Activated CD4-positive, alpha-beta memory T cell treated with anti-CD3 and anti-CD28 coated beads for 36 hours (primary cell): ENCODE data around the gene CD320. TPM values are rescaled to one million over a fixed set of nuclear protein-coding genes. Genes with fewer than 3 reads are reported as not detected.
"Not testable (repeated sequence)": the region's sequence is repeated elsewhere in the genome, so short reads cannot be mapped to it uniquely, and the experiment has no call there.

ENCODE experiments used
- CTCF ChIA-PET: fragments of 350-600 bp; sonication (Branson Sonifier 250); formaldehyde crosslinking; loops from one replicate; lab custom pipeline; 2021; ENCODE audit warnings: antibody characterized with exemption, inconsistent platforms; lab: Charles Lee
- POLR2A ChIA-PET: fragments of 350-600 bp; sonication (Branson Sonifier 250); formaldehyde crosslinking; loops from one replicate; lab custom pipeline; 2021; ENCODE audit warnings: antibody characterized with exemption; lab: Charles Lee
- DNase-seq: peaks from one replicate; pipeline ENCODE4 v3.0.0-alpha.2; 2020
- H3K27ac Mint-ChIP-seq: one replicate; pipeline ENCODE4 v1.8.0; 2021; ENCODE audit warnings: mixed read lengths
- H3K27me3 Mint-ChIP-seq: one replicate; pipeline ENCODE4 v1.8.0; 2021; ENCODE audit warnings: mixed read lengths
- H3K36me3 Mint-ChIP-seq: one replicate; pipeline ENCODE4 v1.8.0; 2021; ENCODE audit warnings: mixed read lengths
- H3K4me1 Mint-ChIP-seq: one replicate; pipeline ENCODE4 v1.8.0; 2021; ENCODE audit warnings: low read depth, mixed read lengths
- H3K4me3 Mint-ChIP-seq: one replicate; pipeline ENCODE4 v1.8.0; 2021; ENCODE audit warnings: mild to moderate bottlenecking, mixed read lengths
- H3K9me3 Mint-ChIP-seq: one replicate; pipeline ENCODE4 v1.8.0; 2021; ENCODE audit warnings: mixed read lengths
- intact Hi-C: fragments of 100-400 bp; cut with micrococcal nuclease; formaldehyde crosslinking; loops from one replicate; pipeline ENCODE4 v1.15.1; 2023
- total RNA-seq, 2 experiments: library from RNA; stranded (reverse); gene quantifications; one replicate each; pipeline ENCODE4 v1.2.3, GENCODE V29; 2021

Gene CD320
- total RNA-seq, 2 experiments from 2014 or later: 44.9 to 45.4 TPM

GRCh38 chr19:8305798-8306197, 2.4 kb downstream of the CD320 start:
- peaks cover 31% of the 10 kb centered on the region for H3K4me1 Mint-ChIP-seq
- POLR2A ChIA-PET: no interaction called here
- no peak for DNase-seq
- no peak overlapping the region for H3K4me3 Mint-ChIP-seq
- H3K9me3 Mint-ChIP-seq: no peaks in the 10 kb centered on the region
- peaks cover 7% of the 10 kb centered on the region for H3K36me3 Mint-ChIP-seq
- H3K27ac Mint-ChIP-seq: peak overlapping the region; percentile 14
- CTCF ChIA-PET: interaction anchor here (1.5 kb wide), 1 partner anchor 37 kb away, joined by 4 read pairs; no protein-coding TSS in a partner anchor
- H3K27me3 Mint-ChIP-seq: no peaks in the 10 kb centered on the region
- intact Hi-C loops: loop anchor here (5.0 kb wide), 1 partner anchor 1802 kb away; the partner anchor contains the start of gene PPAN

GRCh38 chr19:8304841-8305621, 3.1 kb downstream of the CD320 start:
- ChIA-PET POLR2A (no interaction called here), CTCF (no interaction called here)
- peak; percentile 34 for DNase-seq
- Mint-ChIP-seq H3K27ac (no peak overlapping the region), H3K9me3 (no peaks in the 10 kb centered on the region), H3K36me3 (peaks cover 6% of the 10 kb centered on the region), H3K4me3 (no peak overlapping the region), H3K4me1 (peaks cover 31% of the 10 kb centered on the region), H3K27me3 (no peaks in the 10 kb centered on the region)
- intact Hi-C loops: loop anchor here (5.0 kb wide), 1 partner anchor 1802 kb away; the partner anchor contains the start of gene PPAN

DNA sequence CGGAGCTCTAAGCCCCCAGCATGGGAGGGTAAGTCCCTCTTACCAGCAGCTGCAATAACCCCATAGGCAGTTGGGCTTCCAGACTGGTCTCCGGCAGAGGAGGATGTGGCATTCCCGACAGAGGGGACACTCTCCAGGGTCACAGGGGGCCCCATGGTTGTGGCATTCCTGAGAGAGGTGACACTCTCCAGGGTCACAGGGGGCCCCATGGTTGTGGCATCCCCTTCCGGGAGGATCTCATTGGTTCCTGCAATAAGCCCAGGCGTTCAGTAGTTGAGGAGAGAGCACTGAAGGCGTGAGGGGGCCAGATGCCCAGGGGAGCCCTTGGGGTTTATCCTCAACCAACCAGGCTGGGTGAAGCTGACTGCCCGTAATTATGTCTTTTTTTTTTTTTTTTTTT, 5.4 kb downstream of the CD320 start:
- H3K36me3 Mint-ChIP-seq: peaks cover 5% of the 10 kb centered on the region
- no peaks in the 10 kb centered on the region for H3K9me3 Mint-ChIP-seq
- H3K27me3 Mint-ChIP-seq: no peaks in the 10 kb centered on the region
- ChIA-PET CTCF (interaction anchor here (0.6 to 0.7 kb wide), 2 partner anchors 104 to 144 kb away, joined by 3 read pairs; no protein-coding TSS in a partner anchor), POLR2A (no interaction called here)
- H3K4me3 Mint-ChIP-seq: no peak overlapping the region
- intact Hi-C loops: no loop called here
- H3K27ac Mint-ChIP-seq: no peak overlapping the region
- H3K4me1 Mint-ChIP-seq: peaks cover 19% of the 10 kb centered on the region
- DNase-seq: no peak

GRCh38 chr19:8302357-8302691, 5.8 kb downstream of the CD320 start:
- ChIA-PET POLR2A (no interaction called here), CTCF (interaction anchor here (0.7 kb wide), 1 partner anchor 144 kb away, joined by 3 read pairs; no protein-coding TSS in a partner anchor)
- intact Hi-C loops: no loop called here
- H3K27me3 Mint-ChIP-seq: no peaks in the 10 kb centered on the region
- peaks cover 15% of the 10 kb centered on the region for H3K4me1 Mint-ChIP-seq
- H3K9me3 Mint-ChIP-seq: no peaks in the 10 kb centered on the region
- H3K36me3 Mint-ChIP-seq: peaks cover 4% of the 10 kb centered on the region
- DNase-seq: no peak
- H3K4me3 Mint-ChIP-seq: no peak overlapping the region
- H3K27ac Mint-ChIP-seq: no peak overlapping the region

DNA sequence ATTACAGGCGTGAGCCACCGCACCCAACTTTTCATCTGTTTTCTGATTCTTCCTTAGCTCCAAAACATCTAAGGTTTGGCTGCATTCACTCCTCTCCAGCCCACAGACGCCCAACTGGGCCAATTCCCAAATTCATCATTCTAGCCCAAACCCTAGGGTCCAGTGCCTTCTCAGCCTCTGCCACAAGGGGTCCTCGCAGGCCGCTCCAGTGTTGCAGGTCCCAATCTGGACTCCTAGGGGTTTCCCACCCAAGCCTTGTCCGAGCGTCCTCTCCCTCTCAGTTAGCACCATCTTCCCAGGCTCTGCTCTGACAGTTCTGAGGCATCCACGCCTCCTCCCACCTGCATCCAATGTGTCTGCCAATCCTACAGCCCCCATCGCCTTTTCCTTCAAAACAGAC, 16.8 kb downstream of the CD320 start:
- DNase-seq, H3K9me3 Mint-ChIP-seq, CTCF ChIA-PET, H3K27ac Mint-ChIP-seq, H3K27me3 Mint-ChIP-seq, H3K4me1 Mint-ChIP-seq, H3K4me3 Mint-ChIP-seq, POLR2A ChIA-PET, intact Hi-C loops, H3K36me3 Mint-ChIP-seq: not testable (repeated sequence)

- H3K4me1 Mint-ChIP-seq, POLR2A ChIA-PET, H3K27ac Mint-ChIP-seq, CTCF ChIA-PET, DNase-seq, H3K4me3 Mint-ChIP-seq, H3K27me3 Mint-ChIP-seq, intact Hi-C loops, H3K36me3 Mint-ChIP-seq, H3K9me3 Mint-ChIP-seq: not testable (repeated sequence)
Observed at GRCh38 chr19:8276508-8276907, 31.6 kb downstream of the CD320 start.

DNA sequence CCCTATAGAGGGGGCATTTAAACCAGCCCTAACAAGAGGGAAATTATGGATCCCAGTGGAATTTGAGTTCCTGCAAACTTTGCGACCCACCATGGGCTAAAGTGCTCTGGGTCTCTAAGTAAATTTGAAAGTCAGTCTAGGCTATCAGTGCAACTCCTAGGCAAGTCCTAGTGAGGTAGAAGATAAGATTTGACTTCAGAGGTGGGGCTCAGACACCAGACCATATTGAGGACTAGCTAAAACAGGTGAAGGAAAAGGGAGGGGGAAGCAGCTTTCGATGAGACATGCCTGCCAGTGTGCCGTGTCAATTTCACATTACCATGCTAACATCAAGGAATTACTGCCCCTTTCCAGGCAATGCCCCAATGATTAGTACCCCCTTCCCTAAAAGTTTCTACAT, 38.4 kb downstream of the CD320 start:
- DNase-seq: no peak
- H3K4me1 Mint-ChIP-seq: peaks cover 14% of the 10 kb centered on the region
- CTCF ChIA-PET: interaction anchor here (0.6 to 1.1 kb wide), 3 partner anchors 36 to 120 kb away, joined by 3 to 4 read pairs (median 3); partner anchors contain the start of gene RAB11B
- peak overlapping the region; percentile 76 for H3K4me3 Mint-ChIP-seq
- intact Hi-C loops: loop anchor here (5.0 kb wide), 1 partner anchor 112 kb away; no protein-coding TSS in a partner anchor
- POLR2A ChIA-PET: no interaction called here
- no peaks in the 10 kb centered on the region for H3K36me3 Mint-ChIP-seq
- peak overlapping the region; percentile 86 for H3K27ac Mint-ChIP-seq
- no peaks in the 10 kb centered on the region for H3K9me3 Mint-ChIP-seq
- no peaks in the 10 kb centered on the region for H3K27me3 Mint-ChIP-seq

DNA sequence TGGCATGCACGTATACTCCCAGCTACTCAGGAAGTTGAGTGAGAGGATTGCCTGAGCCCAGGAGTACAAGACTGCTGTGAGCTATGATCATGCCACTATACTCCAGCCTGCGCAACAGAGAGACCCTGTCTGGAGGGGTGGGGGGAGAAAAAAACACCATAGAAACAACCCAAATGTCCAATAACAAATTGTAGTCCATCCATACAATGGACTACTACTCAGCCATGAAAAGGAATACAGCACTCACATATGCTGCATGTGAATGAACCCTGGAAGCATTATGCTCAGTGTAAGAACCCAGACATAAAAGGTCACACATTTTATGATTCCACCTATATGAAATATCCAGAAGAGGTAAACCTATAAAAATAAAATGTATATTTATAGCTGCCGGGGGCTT, 42.3 kb downstream of the CD320 start:
- intact Hi-C loops: loop anchor here (5.0 kb wide), 1 partner anchor 109 kb away; no protein-coding TSS in a partner anchor
- ChIA-PET CTCF (no interaction called here), POLR2A (no interaction called here)
- no peaks in the 10 kb centered on the region for H3K9me3 Mint-ChIP-seq
- no peak overlapping the region for H3K27ac Mint-ChIP-seq
- H3K4me1 Mint-ChIP-seq: peaks cover 14% of the 10 kb centered on the region
- DNase-seq: no peak
- H3K4me3 Mint-ChIP-seq: no peak overlapping the region
- H3K27me3 Mint-ChIP-seq: no peaks in the 10 kb centered on the region
- H3K36me3 Mint-ChIP-seq: no peaks in the 10 kb centered on the region

- intact Hi-C loops, POLR2A ChIA-PET, H3K27me3 Mint-ChIP-seq, H3K4me3 Mint-ChIP-seq, DNase-seq, H3K27ac Mint-ChIP-seq, H3K36me3 Mint-ChIP-seq, CTCF ChIA-PET, H3K9me3 Mint-ChIP-seq, H3K4me1 Mint-ChIP-seq: not testable (repeated sequence)
Observed at GRCh38 chr19:8264248-8264647, 43.9 kb downstream of the CD320 start.

- Mint-ChIP-seq H3K4me1 (peaks cover 3% of the 10 kb centered on the region), H3K36me3 (peaks cover 2% of the 10 kb centered on the region), H3K9me3 (no peaks in the 10 kb centered on the region), H3K4me3 (no peak overlapping the region), H3K27me3 (no peaks in the 10 kb centered on the region), H3K27ac (no peak overlapping the region)
- ChIA-PET POLR2A (no interaction called here), CTCF (interaction anchor here (0.5 to 1.0 kb wide), 3 partner anchors 22 to 64 kb away, joined by 3 read pairs; no protein-coding TSS in a partner anchor)
- no peak for DNase-seq
- intact Hi-C loops: no loop called here
Observed at GRCh38 chr19:8262431-8262830, 45.7 kb downstream of the CD320 start.

DNA sequence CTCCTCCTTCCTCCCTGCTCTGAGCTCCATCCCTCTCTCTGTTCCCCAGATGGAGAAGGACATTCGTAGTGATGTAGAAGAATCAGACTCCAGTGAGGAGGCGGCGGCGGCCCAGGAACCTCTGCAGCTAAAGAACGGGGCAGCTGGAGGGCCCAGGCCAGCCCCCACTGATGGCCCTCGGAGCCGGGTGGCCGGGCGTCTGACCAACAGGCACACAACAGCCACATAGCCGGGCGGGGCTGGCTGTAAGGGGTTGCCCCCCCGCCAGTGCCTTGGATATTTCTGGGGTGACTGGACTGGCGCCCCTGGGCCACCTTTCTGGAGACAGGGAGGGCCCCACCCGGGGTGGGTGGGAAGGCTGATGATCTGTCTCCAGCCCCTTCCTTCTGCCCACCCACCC, 46.3 kb downstream of the CD320 start:
- Mint-ChIP-seq H3K27me3 (no peaks in the 10 kb centered on the region), H3K9me3 (no peaks in the 10 kb centered on the region), H3K36me3 (peaks cover 2% of the 10 kb centered on the region), H3K4me3 (no peak overlapping the region), H3K27ac (no peak overlapping the region), H3K4me1 (peaks cover 3% of the 10 kb centered on the region)
- DNase-seq: no peak
- CTCF ChIA-PET: interaction anchor here (1.0 to 1.2 kb wide), 2 partner anchors 21 to 73 kb away, joined by 3 read pairs; no protein-coding TSS in a partner anchor
- POLR2A ChIA-PET: no interaction called here
- intact Hi-C loops: no loop called here

DNA sequence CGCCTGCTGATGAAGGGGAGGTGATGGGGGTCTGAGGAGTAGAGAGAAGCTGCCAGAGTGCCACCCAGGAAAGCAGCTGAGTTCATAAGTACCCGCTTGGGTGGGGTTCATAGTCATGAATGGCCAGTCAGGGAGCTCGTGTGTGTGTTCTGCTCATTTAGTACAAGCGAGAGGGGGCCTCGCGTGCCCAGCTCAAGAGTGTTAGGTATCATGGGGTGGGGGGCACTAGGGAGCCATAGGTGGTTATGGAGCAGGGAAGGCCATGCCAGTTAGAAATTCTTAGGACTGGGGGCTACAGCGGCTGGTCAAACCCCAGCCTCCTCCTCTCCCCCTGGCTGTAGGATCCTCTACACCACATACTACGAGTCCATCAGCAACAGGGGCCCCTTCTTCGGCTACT, 46.8 kb downstream of the CD320 start:
- peaks cover 2% of the 10 kb centered on the region for H3K36me3 Mint-ChIP-seq
- H3K4me3 Mint-ChIP-seq: no peak overlapping the region
- H3K27me3 Mint-ChIP-seq: no peaks in the 10 kb centered on the region

More for the DNA sequence above, 46.8 kb downstream of the CD320 start:
- ChIA-PET CTCF (interaction anchor here (1.2 kb wide), 1 partner anchor 74 kb away, joined by 3 read pairs; no protein-coding TSS in a partner anchor), POLR2A (no interaction called here)
- DNase-seq: no peak
- Mint-ChIP-seq H3K4me1 (peaks cover 3% of the 10 kb centered on the region), H3K9me3 (no peaks in the 10 kb centered on the region), H3K27ac (no peak overlapping the region)
- intact Hi-C loops: no loop called here
